Central memory CD8-positive, alpha-beta T cell (primary cell): ENCODE data around the gene FGB.
"Not testable (repeated sequence)": the region's sequence is repeated elsewhere in the genome, so short reads cannot be mapped to it uniquely, and the experiment has no call there.

Experiments
- ATAC-seq: fragments of 150-1000 bp; cut with Tn5 transposase; replicated peaks from 2 replicates; pipeline ENCODE4 v1.10.0; 2022; ENCODE audit warnings: mild to moderate bottlenecking, moderate FRiP score, moderate number of reproducible peaks; ENCODE audit not compliant: poor library complexity, severe bottlenecking; ENCODE audit errors: extremely low read depth
- DNase-seq, 2 donors: peaks; one replicate each; pipeline ENCODE4 v3.0.0; 2021; ENCODE audit warnings: low spot score in 2 of 2
- H3K27ac Mint-ChIP-seq: one replicate; pipeline ENCODE4 v1.8.0; 2022; ENCODE audit warnings: low read depth, mild to moderate bottlenecking, moderate library complexity, mixed read lengths
- H3K27me3 Mint-ChIP-seq: one replicate; pipeline ENCODE4 v1.8.0; 2022; ENCODE audit warnings: mixed read lengths
- H3K36me3 Mint-ChIP-seq: one replicate; pipeline ENCODE4 v1.8.0; 2022; ENCODE audit warnings: mild to moderate bottlenecking, moderate library complexity, mixed read lengths; ENCODE audit not compliant: insufficient read depth
- H3K4me1 Mint-ChIP-seq: one replicate; pipeline ENCODE4 v1.8.0; 2022; ENCODE audit warnings: mixed read lengths
- H3K4me3 Mint-ChIP-seq: one replicate; pipeline ENCODE4 v1.8.0; 2022; ENCODE audit warnings: mild to moderate bottlenecking, moderate library complexity, mixed read lengths
- H3K9me3 Mint-ChIP-seq: one replicate; pipeline ENCODE4 v1.8.0; 2022; ENCODE audit warnings: mixed read lengths

The FGB gene

GRCh38 chr4:154589296-154590197 lies 26.7 kb downstream of the FGB start:
- Mint-ChIP-seq H3K27me3 (peaks cover 77% of the 10 kb centered on the region), H3K9me3 (no peaks in the 10 kb centered on the region), H3K36me3 (no peaks in the 10 kb centered on the region), H3K4me3 (no peak overlapping the region), H3K27ac (no peak overlapping the region), H3K4me1 (no peaks in the 10 kb centered on the region)
- no peak for DNase-seq
- no peak for ATAC-seq

DNA sequence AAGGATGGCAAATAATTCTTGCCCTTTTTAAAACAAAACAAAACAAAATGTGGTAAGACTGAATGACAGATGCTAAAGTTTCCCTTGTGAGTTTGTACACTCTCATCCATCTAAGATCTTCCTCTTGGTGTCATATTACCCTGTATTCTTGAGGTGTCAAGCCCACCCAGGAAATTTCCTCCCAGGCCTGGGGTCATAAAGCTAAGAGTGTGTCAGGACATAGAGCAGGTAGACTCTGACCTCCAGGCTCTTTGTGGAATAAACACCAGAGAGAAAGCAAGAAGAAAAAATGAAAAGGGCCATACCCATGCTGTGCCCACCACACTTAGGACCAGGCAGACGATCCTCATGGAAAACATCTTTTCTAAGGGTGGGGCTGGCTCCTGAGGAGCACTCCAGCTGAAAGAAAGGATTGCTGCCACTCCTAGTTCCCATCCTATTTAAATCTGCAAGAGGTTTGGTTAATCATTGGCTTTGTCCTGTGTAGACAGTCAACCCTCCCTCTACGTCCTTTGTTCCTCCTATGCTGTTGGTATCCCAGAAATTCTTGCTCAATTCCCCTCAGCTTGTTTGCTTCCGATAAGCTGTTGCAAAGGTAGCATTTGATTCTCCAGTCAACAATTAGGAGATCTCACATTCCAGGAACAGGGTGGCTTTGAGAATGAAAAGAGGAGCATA lies 27.7 kb downstream of the FGB start, which contains the start of gene FGA:
TSS of gene FGA (minus strand) at position 414 of the 678 bp plus-strand sequence. CDS start at position 359, 55 bp downstream.
- H3K4me3 Mint-ChIP-seq, result no peak within 1 kb of the TSS
- H3K27ac Mint-ChIP-seq, result no peak within 1 kb of the TSS
- no peaks in the 10 kb centered on the region for H3K9me3 Mint-ChIP-seq
- ATAC-seq (no peak), DNase-seq (no peak)
- no peaks in the 10 kb centered on the region for H3K4me1 Mint-ChIP-seq
- H3K36me3 Mint-ChIP-seq, result no peaks in the 10 kb centered on the region
- peaks cover 69% of the 10 kb centered on the region for H3K27me3 Mint-ChIP-seq

DNA sequence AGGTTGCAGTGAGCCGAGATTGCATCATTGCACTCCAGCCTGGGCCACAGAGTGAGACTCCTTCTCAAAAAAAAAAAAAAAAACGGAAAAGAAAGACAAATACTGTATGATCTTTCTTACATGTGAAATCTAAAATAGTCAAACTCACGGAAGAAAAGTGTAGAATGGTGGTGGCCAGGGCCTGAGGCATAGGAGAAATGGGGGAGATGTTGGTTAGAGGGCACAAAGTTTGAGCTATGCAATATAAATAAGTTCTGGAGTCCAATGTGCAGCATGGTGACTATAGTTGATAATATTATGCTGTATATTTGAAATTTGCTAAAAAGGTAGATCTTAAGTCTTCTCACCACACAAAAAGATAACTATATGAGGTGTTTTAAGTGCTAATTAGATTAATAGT lies 29.1 kb downstream of the FGB start:
- Mint-ChIP-seq H3K4me1 (no peaks in the 10 kb centered on the region), H3K4me3 (no peak overlapping the region)

GRCh38 chr4:154593868-154594267 lies 31.1 kb downstream of the FGB start:
- Mint-ChIP-seq H3K27ac (no peak overlapping the region), H3K4me1 (no peaks in the 10 kb centered on the region), H3K36me3 (no peaks in the 10 kb centered on the region), H3K9me3 (no peaks in the 10 kb centered on the region), H3K4me3 (no peak overlapping the region), H3K27me3 (peaks cover 44% of the 10 kb centered on the region)
- ATAC-seq, result no peak
- DNase-seq, result no peak

More for the DNA sequence above, 29.1 kb downstream of the FGB start:
- ATAC-seq, result no peak
- H3K9me3 Mint-ChIP-seq, result no peaks in the 10 kb centered on the region
- H3K27ac Mint-ChIP-seq, result no peak overlapping the region
- DNase-seq, result no peak
- peaks cover 55% of the 10 kb centered on the region for H3K27me3 Mint-ChIP-seq
- H3K36me3 Mint-ChIP-seq, result no peaks in the 10 kb centered on the region

- H3K4me1 Mint-ChIP-seq, ATAC-seq, H3K4me3 Mint-ChIP-seq, H3K27ac Mint-ChIP-seq, H3K9me3 Mint-ChIP-seq, DNase-seq, H3K36me3 Mint-ChIP-seq: not testable (repeated sequence)
- peaks cover 40% of the 10 kb centered on the region for H3K27me3 Mint-ChIP-seq
Observed at GRCh38 chr4:154594343-154594742, 31.5 kb downstream of the FGB start.

DNA sequence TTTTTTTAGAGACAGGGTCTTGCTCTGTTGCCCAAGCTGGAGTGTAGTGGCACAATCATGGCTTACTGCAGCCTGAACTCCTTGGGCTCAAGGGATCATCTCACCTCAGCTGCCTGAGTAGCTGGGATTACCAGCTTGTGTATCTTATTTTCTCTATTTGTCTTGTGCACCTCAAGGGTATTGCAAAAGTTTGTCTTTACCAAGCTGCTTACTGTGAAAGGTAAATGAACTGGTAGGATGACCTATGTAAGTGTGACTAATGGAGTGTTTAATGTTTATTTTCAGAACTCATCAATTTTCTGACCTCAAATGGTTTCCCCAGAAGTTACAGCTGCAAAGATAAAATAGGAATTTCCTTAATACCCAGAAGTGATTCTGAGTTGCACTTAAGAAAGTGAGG lies 33.0 kb downstream of the FGB start:
- H3K4me1 Mint-ChIP-seq, result no peaks in the 10 kb centered on the region
- no peaks in the 10 kb centered on the region for H3K36me3 Mint-ChIP-seq
- peaks cover 25% of the 10 kb centered on the region for H3K27me3 Mint-ChIP-seq
- no peaks in the 10 kb centered on the region for H3K9me3 Mint-ChIP-seq
- no peak for ATAC-seq
- no peak overlapping the region for H3K27ac Mint-ChIP-seq
- no peak overlapping the region for H3K4me3 Mint-ChIP-seq
- no peak for DNase-seq

- H3K27me3 Mint-ChIP-seq, result peaks cover 17% of the 10 kb centered on the region
- H3K4me1 Mint-ChIP-seq, H3K36me3 Mint-ChIP-seq, H3K9me3 Mint-ChIP-seq, H3K4me3 Mint-ChIP-seq, DNase-seq, ATAC-seq, H3K27ac Mint-ChIP-seq: not testable (repeated sequence)
Observed at GRCh38 chr4:154597281-154597680, 34.5 kb downstream of the FGB start.

- no peaks in the 10 kb centered on the region for H3K9me3 Mint-ChIP-seq
- H3K36me3 Mint-ChIP-seq, result no peaks in the 10 kb centered on the region
- peaks cover 17% of the 10 kb centered on the region for H3K27me3 Mint-ChIP-seq
- no peak overlapping the region for H3K4me3 Mint-ChIP-seq
- DNase-seq, result no peak
- no peak overlapping the region for H3K27ac Mint-ChIP-seq
- no peak for ATAC-seq
- no peaks in the 10 kb centered on the region for H3K4me1 Mint-ChIP-seq
Observed at GRCh38 chr4:154597798-154598774, 35.3 kb downstream of the FGB start.

DNA sequence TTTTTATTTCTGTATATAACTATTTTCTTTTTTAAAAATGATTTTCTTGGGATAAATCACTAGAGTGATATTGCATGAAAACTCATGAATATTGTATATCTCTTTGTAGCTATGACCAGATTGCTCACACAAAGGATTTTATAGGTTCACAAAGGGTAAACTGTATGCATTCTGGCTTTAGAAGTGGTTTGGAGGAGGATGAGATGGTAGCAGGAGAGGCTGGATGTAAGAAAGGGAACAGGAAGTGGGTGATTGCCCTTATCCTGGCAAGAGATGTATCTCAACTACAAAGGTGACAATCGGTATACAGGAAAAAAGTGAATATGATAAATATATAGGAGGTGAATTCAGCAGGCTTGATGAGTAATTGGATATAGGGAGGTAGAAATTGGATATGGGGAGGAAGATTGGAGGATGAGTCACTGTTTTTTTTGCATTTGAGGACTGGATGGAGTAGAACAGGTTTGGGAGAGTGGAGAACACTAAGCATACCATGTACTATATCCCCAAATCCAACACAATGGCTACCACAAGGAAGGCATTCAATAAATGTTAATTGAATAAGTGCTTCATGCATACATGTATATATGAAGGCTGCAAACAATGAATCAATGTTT lies 39.7 kb downstream of the FGB start:
- Mint-ChIP-seq H3K9me3 (no peaks in the 10 kb centered on the region), H3K36me3 (no peaks in the 10 kb centered on the region), H3K27ac (no peak overlapping the region), H3K4me3 (no peak overlapping the region), H3K4me1 (no peaks in the 10 kb centered on the region), H3K27me3 (peaks cover 38% of the 10 kb centered on the region)
- no peak for DNase-seq
- no peak for ATAC-seq

DNA sequence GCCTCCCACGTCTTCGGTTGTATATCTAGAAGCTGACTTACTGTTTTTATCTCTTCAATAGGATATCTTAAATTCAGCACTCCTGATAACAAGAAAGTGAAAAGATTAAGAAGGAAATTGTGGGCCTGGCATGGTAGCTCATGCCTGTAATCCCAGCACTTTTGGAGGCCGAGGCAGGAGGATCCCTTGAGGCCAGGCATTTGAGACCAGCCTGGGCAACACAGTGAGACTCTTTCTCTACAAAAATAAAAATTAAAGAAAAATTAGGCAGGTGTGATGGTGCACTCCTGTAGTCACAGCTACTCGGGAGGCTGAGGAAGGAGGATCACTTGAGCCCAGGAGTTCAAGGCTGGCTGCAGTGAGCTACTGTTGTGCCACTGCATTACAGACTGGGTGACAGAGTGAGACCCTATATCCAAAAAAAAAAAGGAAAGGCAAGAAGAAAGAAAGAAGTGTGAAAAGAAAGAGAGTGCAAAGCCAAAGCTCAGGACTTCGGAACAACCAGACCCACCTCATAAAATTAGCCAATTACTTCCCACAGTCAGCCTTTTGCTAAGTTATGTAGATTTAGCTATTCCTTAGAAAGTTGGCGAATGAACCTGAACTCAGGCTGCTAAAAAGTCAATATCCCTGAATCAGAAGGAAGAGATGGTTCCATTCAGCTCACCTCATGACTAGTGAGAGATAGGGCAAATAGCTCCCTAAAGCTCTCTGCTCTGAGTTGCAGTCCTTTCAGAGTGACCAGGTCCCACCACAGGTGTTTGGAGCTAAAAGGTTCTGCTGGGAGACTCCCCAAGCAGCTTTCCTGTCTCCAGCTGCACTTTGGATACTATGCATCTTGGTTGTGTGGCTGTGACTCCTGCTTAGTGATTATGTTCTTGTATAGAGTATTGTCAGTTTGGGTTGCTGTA lies 40.5 kb downstream of the FGB start:
- H3K27me3 Mint-ChIP-seq, result peaks cover 41% of the 10 kb centered on the region
- no peaks in the 10 kb centered on the region for H3K9me3 Mint-ChIP-seq
- DNase-seq, result no peak
- no peak for ATAC-seq
- H3K4me3 Mint-ChIP-seq, result no peak overlapping the region
- no peak overlapping the region for H3K27ac Mint-ChIP-seq
- H3K4me1 Mint-ChIP-seq, result no peaks in the 10 kb centered on the region
- no peaks in the 10 kb centered on the region for H3K36me3 Mint-ChIP-seq

DNA sequence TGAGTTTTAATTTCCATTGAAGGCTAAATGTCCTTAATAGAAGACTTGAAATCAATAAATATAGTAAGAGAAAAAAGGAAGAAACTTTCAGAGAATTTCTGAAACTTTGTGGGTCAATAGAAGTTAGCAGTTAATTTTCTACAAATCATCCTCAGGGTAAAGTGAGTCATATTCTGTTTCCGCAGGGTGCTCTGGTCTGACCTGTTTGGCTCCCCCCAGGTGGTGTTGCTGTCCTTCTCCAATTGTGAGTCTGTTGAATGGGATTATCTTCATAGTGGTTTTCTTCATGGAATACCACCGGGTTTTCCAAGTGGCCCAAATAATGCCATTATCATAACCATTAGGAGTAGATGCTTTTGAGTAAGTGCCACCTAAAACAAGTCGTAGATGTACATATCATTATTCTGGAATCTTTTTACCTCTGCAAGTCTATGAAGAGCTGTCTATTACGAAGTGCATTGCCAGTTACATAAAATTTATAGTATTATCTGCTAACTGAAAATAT lies 41.9 kb downstream of the FGB start:
- H3K27ac Mint-ChIP-seq, result no peak overlapping the region
- no peaks in the 10 kb centered on the region for H3K36me3 Mint-ChIP-seq
- no peaks in the 10 kb centered on the region for H3K9me3 Mint-ChIP-seq
- H3K4me3 Mint-ChIP-seq, result no peak overlapping the region
- DNase-seq (no peak), ATAC-seq (no peak)
- peaks cover 55% of the 10 kb centered on the region for H3K27me3 Mint-ChIP-seq
- no peaks in the 10 kb centered on the region for H3K4me1 Mint-ChIP-seq
